HepG2 (cell line): Measurements from ENCODE around the gene PRUNE1. TPM values are rescaled to one million over a fixed set of nuclear protein-coding genes. Genes with fewer than 3 reads are reported as not detected.
A peak's percentile ranks its signal among the peaks of the same experiment; 100 is the strongest.

Experiments
- ATAC-seq: fragments of 200-7000 bp; cut with Tn5 transposase; 3 replicates; pipeline ENCODE4 v1.9.1; 2020; ENCODE audit warnings: mild to moderate bottlenecking, moderate library complexity
- BruUV-seq: library from RNA; stranded (reverse); fragments of 400-500 nt; replicated peaks from 2 replicates; lab custom pipeline; 2021; lab: Mats Ljungman, UMichigan
- CTCF ChIA-PET: fragments of 300-600 bp; formaldehyde crosslinking; extraction: SDS; loops from one replicate; lab custom pipeline; 2021; ENCODE audit warnings: low total read pairs, inconsistent platforms, low intra/inter-chr PET ratio; lab: Yijun Ruan, JAX
- POLR2A ChIA-PET: fragments of 350-600 bp; sonication (Branson Sonifier 250); formaldehyde crosslinking; loops from one replicate; lab custom pipeline; 2020; ENCODE audit warnings: antibody characterized with exemption, inconsistent platforms; lab: Yijun Ruan, JAX
- DNase-seq: peaks from one replicate; pipeline ENCODE4 v3.0.0-alpha.2; 2015; ENCODE audit warnings: low spot score
- FAIRE-seq: peaks from 3 replicates; lab custom pipeline; 2011; peaks lifted over from hg19 to GRCh38; lab: Jason Lieb, UNC
- H2AFZ ChIP-seq: one replicate; pipeline ENCODE4 v1.6.1; 2011; ENCODE audit warnings: low read length, inconsistent platforms
- H3K27ac ChIP-seq: fragments of 300-600 bp; 3 replicates; pipeline ENCODE4 v1.8.0; 2011; ENCODE audit warnings: mixed run types, mild to moderate bottlenecking, mixed read lengths, low read length, inconsistent platforms; ENCODE audit not compliant: insufficient read depth; ENCODE audit errors: extremely low read length
- H3K27me3 ChIP-seq, 2 experiments: fragments of 200-600 bp in 1 of 2; 2 replicates in 1 of 2; 3 replicates in 1 of 2; pipeline versions ENCODE4 v1.6.0 to v1.8.0; 2011; ENCODE audit warnings: low read length in 2 of 2, mild to moderate bottlenecking in 2 of 2, moderate library complexity in 2 of 2, inconsistent platforms in 1 of 2; ENCODE audit not compliant: insufficient read depth in 2 of 2, control insufficient read depth in 1 of 2
- H3K36me3 ChIP-seq, 2 experiments: fragments of 200-600 bp in 1 of 2; replicated peaks in 1 of 2; 2 replicates in 1 of 2; 3 replicates in 1 of 2; pipeline versions ENCODE4 v1.5.1 to v1.8.0; 2011; ENCODE audit warnings: low read length in 2 of 2, inconsistent platforms in 1 of 2; ENCODE audit not compliant: insufficient read depth in 2 of 2, control insufficient read depth in 1 of 2
- H3K4me1 ChIP-seq: 2 replicates; pipeline ENCODE4 v1.5.1; 2012; ENCODE audit warnings: low read length, inconsistent platforms; ENCODE audit not compliant: insufficient read depth
- H3K4me2 ChIP-seq: 2 replicates; pipeline ENCODE4 v1.6.0; 2011; ENCODE audit warnings: low read depth, low read length, inconsistent platforms
- H3K4me3 ChIP-seq, 3 experiments: fragments of 200-600 bp in 1 of 3; sonication (generic), shearing (Covaris generic) in 1 of 3; replicated peaks in 1 of 3; 2 replicates each; pipeline ENCODE4 v1.5.1; 2011 to 2016; ENCODE audit warnings: low read length in 3 of 3, inconsistent platforms in 2 of 3, low read depth in 2 of 3, mild to moderate bottlenecking in 2 of 3, control low read depth in 1 of 3, mixed read lengths in 1 of 3; ENCODE audit not compliant: insufficient read depth in 1 of 3
- H3K79me2 ChIP-seq: one replicate; pipeline ENCODE4 v1.6.1; 2011; ENCODE audit warnings: low read length, inconsistent platforms; ENCODE audit not compliant: insufficient read depth
- H3K9ac ChIP-seq: 2 replicates; pipeline ENCODE4 v1.6.0; 2011; ENCODE audit warnings: mild to moderate bottlenecking, low read depth, low read length, inconsistent platforms; ENCODE audit not compliant: insufficient read depth
- H3K9me3 ChIP-seq: 2 replicates; pipeline ENCODE4 v1.5.1; 2012; ENCODE audit warnings: mild to moderate bottlenecking, low read length
- H4K20me1 ChIP-seq: 2 replicates; pipeline ENCODE4 v1.6.0; 2011; ENCODE audit warnings: inconsistent platforms, mild to moderate bottlenecking, low read length, moderate library complexity; ENCODE audit not compliant: insufficient read depth
- AGO2 ChIP-seq: fragments of 200-400 bp; formaldehyde crosslinking; optimal IDR thresholded peaks from 2 replicates; pipeline ENCODE3; 2017; ENCODE audit warnings: mild to moderate bottlenecking, low read depth, low read length, moderate library complexity
- ASH2L ChIP-seq: fragments of 300-600, 200-600 bp; sonication (generic); IDR thresholded peaks from 2 replicates; pipeline ENCODE4 v1.7.0; 2017; ENCODE audit warnings: low read depth, mild to moderate bottlenecking, moderate library complexity, mixed read lengths, low read length; ENCODE audit not compliant: insufficient read length
- ESRRA ChIP-seq: sonication (generic); formaldehyde crosslinking; IDR thresholded peaks from 2 replicates; pipeline ENCODE4 v1.5.1; 2020; ENCODE audit warnings: mild to moderate bottlenecking, low read depth, missing genetic modification reagents
- HIVEP1 ChIP-seq: sonication (generic); formaldehyde crosslinking; IDR thresholded peaks from 2 replicates; pipeline ENCODE4 v1.4.0; 2020; ENCODE audit warnings: mild to moderate bottlenecking, missing genetic modification reagents
- HOXD1 ChIP-seq: sonication (generic); formaldehyde crosslinking; IDR thresholded peaks from 2 replicates; pipeline ENCODE4 v1.5.0; 2020; ENCODE audit warnings: missing genetic modification reagents
- ISX ChIP-seq: sonication (generic); formaldehyde crosslinking; conservative IDR thresholded peaks from 2 replicates; pipeline ENCODE4 v1.5.0; 2020; ENCODE audit warnings: missing genetic modification reagents
- KLF16 ChIP-seq, 2 experiments: sonication (generic) in 1 of 2; formaldehyde crosslinking in 1 of 2; IDR thresholded peaks; 2 replicates each; pipeline versions ENCODE4 v1.6.1 to v1.8.0; 2016 to 2023; ENCODE audit warnings: missing genetic modification reagents in 2 of 2, missing compliant biosample characterization in 1 of 2
- PHB2 ChIP-seq: fragments of 450-650 bp; IDR thresholded peaks from 2 replicates; pipeline ENCODE4 v1.6.1; 2018; ENCODE audit not compliant: partially characterized antibody
- PHF20 ChIP-seq: sonication (generic); formaldehyde crosslinking; IDR thresholded peaks from 2 replicates; pipeline ENCODE4 v1.5.0; 2020; ENCODE audit warnings: mild to moderate bottlenecking, missing genetic modification reagents
- RORA ChIP-seq: sonication (generic); formaldehyde crosslinking; IDR thresholded peaks from 2 replicates; pipeline ENCODE4 v1.5.0; 2020; ENCODE audit warnings: mild to moderate bottlenecking, missing genetic modification reagents, moderate library complexity
- SMC3 ChIP-seq: IDR thresholded peaks from 2 replicates; pipeline ENCODE4 v1.6.1; 2011; ENCODE audit warnings: low read length, improper control_type of control experiment
- TIGD3 ChIP-seq: sonication (generic); formaldehyde crosslinking; IDR thresholded peaks from 2 replicates; pipeline ENCODE4 v1.5.1; 2020; ENCODE audit warnings: mild to moderate bottlenecking, missing genetic modification reagents, borderline replicate concordance
- ZBTB8A ChIP-seq: sonication (generic); formaldehyde crosslinking; IDR thresholded peaks from 2 replicates; pipeline ENCODE4 v1.4.0; 2020; ENCODE audit warnings: mild to moderate bottlenecking, low read depth, missing genetic modification reagents, borderline replicate concordance
- ZFX ChIP-seq: sonication (generic); formaldehyde crosslinking; IDR thresholded peaks from 2 replicates; pipeline ENCODE4 v1.4.0; 2020; ENCODE audit warnings: mild to moderate bottlenecking, low read depth, missing genetic modification reagents, moderate library complexity
- ZNF501 ChIP-seq: sonication (generic); formaldehyde crosslinking; IDR thresholded peaks from 2 replicates; pipeline ENCODE4 v1.5.1; 2020; ENCODE audit warnings: mild to moderate bottlenecking, moderate library complexity, missing genetic modification reagents
- ZNF644 ChIP-seq: IDR thresholded peaks from 2 replicates; pipeline ENCODE4 v1.6.1; 2016; ENCODE audit warnings: low read depth
- ZNF800 ChIP-seq: sonication (generic); formaldehyde crosslinking; IDR thresholded peaks from 2 replicates; pipeline ENCODE4 v1.4.0; 2020; ENCODE audit warnings: missing genetic modification reagents
- WGBS: methylation state at CpG from one replicate; pipeline ENCODE4 v1.1.6; 2017; ENCODE audit warnings: low lambda C conversion rate; 5-methylcytosine and 5-hydroxymethylcytosine counted together
- in situ Hi-C: cut with HindIII; loops from 2 replicates; pipeline ENCODE4 v1.10.0; 2017; ENCODE audit warnings: low pct_unique_long_range_greater_than_20kb; ENCODE audit not compliant: extremely low pct_ligation_motif_present
- intact Hi-C: fragments of 100-400 bp; cut with micrococcal nuclease; formaldehyde crosslinking; loops from one replicate; pipeline ENCODE4 v1.10.0; 2022; ENCODE audit not compliant: unreplicated experiment
- polyA plus RNA-seq, 8 experiments: library from polyadenylated mRNA; depleted of rRNA in 3 of 8; stranded (reverse) in 7 of 8; unstranded in 1 of 8; fragments of >200 nt; fragmentation: Illumina TruSeq in 4 of 8; extraction: Trizol in 4 of 8; gene quantifications; 2 replicates each; pipeline versions ENCODE4 v1.2.1 to v1.2.3, GENCODE V29; 2011 to 2016; ENCODE audit warnings: low read depth in 4 of 8, missing spikeins in 1 of 8, mixed read lengths in 1 of 8; ENCODE audit not compliant: insufficient read depth in 1 of 8
- total RNA-seq, 5 experiments: library from RNA; depleted of rRNA; stranded (reverse); fragments of >200 nt; fragmentation: Illumina TruSeq; extraction: Trizol; gene quantifications; 2 replicates each; pipeline ENCODE4 v1.2.3, GENCODE V29; 2016; ENCODE audit warnings: low read depth in 1 of 5
- TF ChIP-seq, protein P1 (sequence below), 2 experiments: sonication (generic) in 1 of 2; formaldehyde crosslinking in 1 of 2; IDR thresholded peaks; 2 replicates each; pipeline versions ENCODE4 v1.4.0 to v1.6.1; 2018 to 2020; ENCODE audit warnings: missing genetic modification reagents in 2 of 2, borderline replicate concordance in 1 of 2, low read depth in 1 of 2, mild to moderate bottlenecking in 1 of 2, missing biosample characterization in 1 of 2
- TF ChIP-seq, protein P2 (sequence below): sonication (generic); formaldehyde crosslinking; IDR thresholded peaks from 2 replicates; pipeline ENCODE4 v1.5.0; 2020; ENCODE audit warnings: missing genetic modification reagents

The PRUNE1 gene
- total and polyA plus RNA-seq, 2 of the 13 experiments (the other 11 are each of a cell fraction or from before 2014, with no cell fraction given), result 19.0 to 31.9 TPM

- TSS peak; percentile 51 for BruUV-seq
- no peak for TF ChIP-seq ZFX (CRISPR knock-in tag)
- no peak for TF ChIP-seq HOXD1 (CRISPR knock-in tag)
- TF ChIP-seq PHB2, result no peak
- TF ChIP-seq, protein P1, sequence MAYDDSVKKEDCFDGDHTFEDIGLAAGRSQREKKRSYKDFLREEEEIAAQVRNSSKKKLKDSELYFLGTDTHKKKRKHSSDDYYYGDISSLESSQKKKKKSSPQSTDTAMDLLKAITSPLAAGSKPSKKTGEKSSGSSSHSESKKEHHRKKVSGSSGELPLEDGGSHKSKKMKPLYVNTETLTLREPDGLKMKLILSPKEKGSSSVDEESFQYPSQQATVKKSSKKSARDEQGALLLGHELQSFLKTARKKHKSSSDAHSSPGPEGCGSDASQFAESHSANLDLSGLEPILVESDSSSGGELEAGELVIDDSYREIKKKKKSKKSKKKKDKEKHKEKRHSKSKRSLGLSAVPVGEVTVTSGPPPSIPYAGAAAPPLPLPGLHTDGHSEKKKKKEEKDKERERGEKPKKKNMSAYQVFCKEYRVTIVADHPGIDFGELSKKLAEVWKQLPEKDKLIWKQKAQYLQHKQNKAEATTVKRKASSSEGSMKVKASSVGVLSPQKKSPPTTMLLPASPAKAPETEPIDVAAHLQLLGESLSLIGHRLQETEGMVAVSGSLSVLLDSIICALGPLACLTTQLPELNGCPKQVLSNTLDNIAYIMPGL (CRISPR knock-in tag; IDR thresholded peaks at IDR 0.05; ENCODE audit: borderline replicate concordance in 1 of 2, low read depth in 1 of 2), result 0 out of 4 replicates have a peak, but pooled peaks of 1 of the 2 experiments have one; percentile 3
- TF ChIP-seq ESRRA, result no peak
- peak; percentile 15; the same call in 1 of the 2 replicates for TF ChIP-seq SMC3
- no peak for TF ChIP-seq TIGD3 (CRISPR knock-in tag)
- no peak for TF ChIP-seq ZBTB8A
- no peak for TF ChIP-seq HIVEP1
- TF ChIP-seq, protein P2, sequence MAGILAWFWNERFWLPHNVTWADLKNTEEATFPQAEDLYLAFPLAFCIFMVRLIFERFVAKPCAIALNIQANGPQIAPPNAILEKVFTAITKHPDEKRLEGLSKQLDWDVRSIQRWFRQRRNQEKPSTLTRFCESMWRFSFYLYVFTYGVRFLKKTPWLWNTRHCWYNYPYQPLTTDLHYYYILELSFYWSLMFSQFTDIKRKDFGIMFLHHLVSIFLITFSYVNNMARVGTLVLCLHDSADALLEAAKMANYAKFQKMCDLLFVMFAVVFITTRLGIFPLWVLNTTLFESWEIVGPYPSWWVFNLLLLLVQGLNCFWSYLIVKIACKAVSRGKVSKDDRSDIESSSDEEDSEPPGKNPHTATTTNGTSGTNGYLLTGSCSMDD (CRISPR knock-in tag), result no peak
- peak; percentile 9 for TF ChIP-seq ASH2L
- no peak for TF ChIP-seq ISX
- no peak for TF ChIP-seq ZNF800 (CRISPR knock-in tag)
- no peak for TF ChIP-seq AGO2
- TF ChIP-seq KLF16 (CRISPR knock-in tag; IDR thresholded peaks at IDR 0.05), result no peak
- no peak for TF ChIP-seq ZNF501 (CRISPR knock-in tag)
- TF ChIP-seq PHF20 (CRISPR knock-in tag), result no peak
- TF ChIP-seq RORA (CRISPR knock-in tag), result 0 out of 2 replicates have a peak, but pooled peaks have one; percentile 18
- 0 out of 2 replicates have a peak, but pooled peaks have one; percentile 10 for TF ChIP-seq ZNF644
Measured at GRCh38 chr1:151013518-151013917, 5.3 kb downstream of the PRUNE1 start.

More at GRCh38 chr1:151013518-151013917, 5.3 kb downstream of the PRUNE1 start:
- no peaks in the 10 kb centered on the region; a peak in 1 of 5 replicates for H3K36me3 ChIP-seq
- peak overlapping the region; percentile 78 for H3K9ac ChIP-seq
- no peak overlapping the region for H2AFZ ChIP-seq
- POLR2A ChIA-PET, result interaction anchor here (0.6 to 4.0 kb wide), 16 partner anchors 10 to 434 kb away, joined by 3 to 21 read pairs (median 4); partner anchors contain the start of genes ANXA9, C1orf56, CDC42SE1 and CERS2
- CTCF ChIA-PET, result interaction anchor here (0.8 to 1.3 kb wide), 2 partner anchors 11 to 34 kb away, joined by 3 to 6 read pairs; no protein-coding TSS in a partner anchor
- no peaks in the 10 kb centered on the region for H3K9me3 ChIP-seq
- in situ Hi-C loops, result no loop called here
- peaks cover 18% of the 10 kb centered on the region for H3K79me2 ChIP-seq
- FAIRE-seq (no peak), DNase-seq (peak; percentile 68), ATAC-seq (peak; percentile 58)
- H3K4me1 ChIP-seq, result peaks cover 61% of the 10 kb centered on the region
- intact Hi-C loops, result loop anchor here (2.0 to 5.0 kb wide), 2 partner anchors 45 to 134 kb away; partner anchors contain the start of genes CDC42SE1 and SEMA6C
- peak overlapping the region; percentile 99 for H3K27ac ChIP-seq
- WGBS, result 0% methylated on average over 2 of the region's 2 CpGs
- H4K20me1 ChIP-seq, result no peaks in the 10 kb centered on the region
- peak overlapping the region; percentile 18 to 44 (median 39); a peak in 4 of 6 replicates for H3K4me3 ChIP-seq
- peak overlapping the region; percentile 80 for H3K4me2 ChIP-seq
- H3K27me3 ChIP-seq, result no peaks in the 10 kb centered on the region; a peak in 1 of 5 replicates
